ENCODE measurements around the gene ABLIM2. TPM values are rescaled to one million over a fixed set of nuclear protein-coding genes. Genes with fewer than 3 reads are reported as not detected.
A peak's percentile ranks its signal among the peaks of the same experiment; 100 is the strongest.

The ABLIM2 gene
- total and polyA plus RNA-seq, 10 of the 15 experiments (the other 5 are each of a cell fraction or from before 2014, with no cell fraction given), result 0.03 to 0.15 (median 0.05) TPM; not detected in 7

- CTCF ChIA-PET, result no interaction called here
- SMC1A ChIA-PET (ENCODE audit: uncharacterized antibody, unreplicated experiment), result no interaction called here
- intact Hi-C loops (cut with micrococcal nuclease; ENCODE audit: unreplicated experiment) (no loop called here), in situ Hi-C loops (cut with MboI) (no loop called here)
- POLR2A ChIA-PET, result no interaction called here
- BruUV-seq (replicated peaks), result no TSS peak
- H3K79me2 ChIP-seq (ENCODE audit: control insufficient read depth, insufficient read depth, low read length), result no peaks in the 10 kb centered on the region
- DNase-seq (ENCODE audit: low read depth, low spot score) (no peak), FAIRE-seq (no peak), ATAC-seq (no peak)
- no peak overlapping the region for H3K9ac ChIP-seq (ENCODE audit: control insufficient read depth, insufficient read depth, low read length)
- H3K4me2 ChIP-seq (ENCODE audit: control insufficient read depth, insufficient read depth), result no peak overlapping the region
- RAD21 ChIA-PET (ENCODE audit: unreplicated experiment), result no interaction called here
- H2AFZ ChIP-seq (ENCODE audit: control insufficient read depth, low read depth, low read length), result no peak overlapping the region
- no peaks in the 10 kb centered on the region for H3K36me3 ChIP-seq (ENCODE audit: control insufficient read depth in 2 of 2, insufficient read depth in 2 of 2, low read length in 1 of 2)
- no peak overlapping the region for H3K27ac ChIP-seq (ENCODE audit: control insufficient read depth, insufficient read depth)
- H3K27me3 ChIP-seq (replicated peaks in 1 of 2; ENCODE audit: control insufficient read depth in 2 of 2, insufficient read depth in 2 of 2, low read length in 1 of 2), result no peaks in the 10 kb centered on the region
- 18% methylated on average over 2 of the region's 2 CpGs for WGBS (ENCODE audit: insufficient coverage, insufficient replicate concordance, low lambda C conversion rate, missing lambda C conversion rate)
- H3K4me1 ChIP-seq (ENCODE audit: control insufficient read depth, insufficient read depth, low read length), result no peaks in the 10 kb centered on the region
- H3K4me3 ChIP-seq, result no peak overlapping the region
- H3K9me3 ChIP-seq (replicated peaks; ENCODE audit: control insufficient read depth, insufficient read depth, low read length), result no peaks in the 10 kb centered on the region
- TF ChIP-seq BCL3 (IDR thresholded peaks at IDR 0.05; ENCODE audit: borderline replicate concordance, insufficient read depth, low read depth, low read length, poor library complexity, severe bottlenecking) (peak; percentile 74), NFYB (IDR thresholded peaks at IDR 0.05; ENCODE audit: insufficient read depth, low read depth, low read length) (no peak), ZBTB40 (IDR thresholded peaks at IDR 0.05; ENCODE audit: borderline replicate concordance) (no peak), ZNF24 (IDR thresholded peaks at IDR 0.05) (peak; percentile 95), HSF1 (IDR thresholded peaks at IDR 0.05; ENCODE audit: low read depth, low read length) (no peak), TCF3 (IDR thresholded peaks at IDR 0.05; ENCODE audit: borderline replicate concordance, insufficient read depth, low read depth, low read length) (0 out of 2 replicates have a peak, but pooled peaks have one; percentile 20), SMARCA5 (IDR thresholded peaks at IDR 0.05) (no peak), RAD21 (IDR thresholded peaks at IDR 0.05; ENCODE audit: insufficient read depth, low read depth, low read length) (no peak)
- H4K20me1 ChIP-seq (ENCODE audit: control insufficient read depth, insufficient read depth), result no peaks in the 10 kb centered on the region
Observed at GRCh38 chr4:8028368-8028767, 130.2 kb downstream of the ABLIM2 start.
